Thyroid gland (tissue), 4 donors: ENCODE data around the gene MYO3A. TPM values are rescaled to one million over a fixed set of nuclear protein-coding genes. Genes with fewer than 3 reads are reported as not detected.

Experiments
- DNase-seq, 2 donors: peaks; one replicate each; pipeline ENCODE4 v3.0.0-alpha.2; 2019
- H3K27ac ChIP-seq, 3 donors: fragments of 200-600 bp; sonication (generic); 1 replicate in 2 of 3; 2 replicates in 1 of 3; pipeline ENCODE4 v1.5.1; 2016 to 2019; ENCODE audit warnings: mild to moderate bottlenecking in 1 of 3, moderate library complexity in 1 of 3
- H3K27me3 ChIP-seq: fragments of 200-600 bp; sonication (generic); one replicate; pipeline ENCODE4 v1.5.1; 2019
- H3K36me3 ChIP-seq, 2 donors: fragments of 200-600 bp; sonication (generic); one replicate each; pipeline ENCODE4 v1.5.1; 2016 to 2019
- H3K4me1 ChIP-seq, 2 donors: fragments of 200-600 bp; sonication (generic); one replicate each; pipeline ENCODE4 v1.5.1; 2017 to 2019
- H3K4me3 ChIP-seq, 3 donors: fragments of 200-600 bp; sonication (generic); replicated peaks in 1 of 3; 1 replicate in 2 of 3; 2 replicates in 1 of 3; pipeline ENCODE4 v1.5.1; 2016; ENCODE audit warnings: mild to moderate bottlenecking in 1 of 3
- H3K9me3 ChIP-seq: fragments of 200-600 bp; sonication (generic); one replicate; pipeline ENCODE4 v1.5.1; 2017
- POLR2A ChIP-seq, 2 donors: fragments of 450-650 bp; IDR thresholded peaks; one replicate each; pipeline ENCODE4 v1.6.1; 2017; ENCODE audit warnings: antibody characterized with exemption in 2 of 2, mild to moderate bottlenecking in 2 of 2, moderate library complexity in 1 of 2
- whole genome bisulfite sequencing, 2 donors: methylation state at CpG; one replicate each; pipeline ENCODE4 v1.1.5; 2017; 5-methylcytosine and 5-hydroxymethylcytosine counted together
- intact Hi-C: fragments of 100-400 bp; cut with DNase I; formaldehyde crosslinking; loops from one replicate; pipeline ENCODE4 v1.15.1; 2023
- total RNA-seq, 4 donors: library from RNA; depleted of rRNA; stranded (reverse); fragments of >200 nt; gene quantifications; one replicate each; pipeline ENCODE4 v1.2.3, GENCODE V29; 2016
- TF ChIP-seq, protein P1 (sequence below), 6 experiments: fragments of 200-600 bp in 3 of 6; fragments of 450-650 bp in 3 of 6; sonication (generic) in 3 of 6; IDR thresholded peaks; one replicate each; pipeline ENCODE4 v1.5.1; 2016 to 2019; ENCODE audit warnings: antibody characterized with exemption in 6 of 6, mild to moderate bottlenecking in 2 of 6, inconsistent platforms in 1 of 6, moderate library complexity in 1 of 6

Gene MYO3A
- total RNA-seq, 4 donors from 2014 or later, result 1.6 to 2.9 (median 2.2) TPM

DNA sequence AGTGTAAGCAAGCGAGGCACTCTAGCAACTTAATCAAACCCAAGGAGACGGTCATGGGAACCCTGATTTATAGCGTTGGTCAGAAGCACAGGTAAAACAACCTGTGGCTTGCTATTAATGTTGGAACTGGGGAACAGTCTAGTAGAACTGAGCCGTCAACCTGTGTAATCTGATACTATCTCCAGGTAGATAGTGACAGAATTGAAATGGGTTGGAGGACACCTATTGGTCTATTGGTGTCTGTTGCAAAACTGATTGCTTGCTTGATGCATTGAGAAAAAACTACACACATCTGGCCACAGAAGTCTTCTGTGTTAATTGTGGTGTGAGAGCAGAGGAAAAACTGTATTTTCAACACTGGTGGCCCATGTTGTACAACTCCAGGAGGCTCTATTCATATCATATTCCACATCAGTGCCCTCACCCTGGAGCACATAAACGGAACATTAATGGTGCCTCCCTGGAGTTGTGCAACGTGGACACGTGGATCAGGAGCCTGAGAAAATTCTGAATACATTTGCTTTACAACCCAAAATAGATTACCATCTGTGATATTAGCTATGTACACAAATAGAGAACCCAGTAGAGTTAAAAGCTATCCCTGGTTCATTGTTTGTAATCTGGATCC lies 112.2 kb downstream of the MYO3A start:
- H3K4me3 ChIP-seq, result no peak overlapping the region
- no peak for DNase-seq
- H3K36me3 ChIP-seq, result no peaks in the 10 kb centered on the region
- intact Hi-C loops, result no loop called here
- 66 to 79% methylated on average over 7 of the region's 7 CpGs for WGBS, 2 donors
- peaks cover 0 to 18% of the 10 kb centered on the region in 2 donors for H3K4me1 ChIP-seq
- no peaks in the 10 kb centered on the region for H3K9me3 ChIP-seq
- TF ChIP-seq, protein P1, sequence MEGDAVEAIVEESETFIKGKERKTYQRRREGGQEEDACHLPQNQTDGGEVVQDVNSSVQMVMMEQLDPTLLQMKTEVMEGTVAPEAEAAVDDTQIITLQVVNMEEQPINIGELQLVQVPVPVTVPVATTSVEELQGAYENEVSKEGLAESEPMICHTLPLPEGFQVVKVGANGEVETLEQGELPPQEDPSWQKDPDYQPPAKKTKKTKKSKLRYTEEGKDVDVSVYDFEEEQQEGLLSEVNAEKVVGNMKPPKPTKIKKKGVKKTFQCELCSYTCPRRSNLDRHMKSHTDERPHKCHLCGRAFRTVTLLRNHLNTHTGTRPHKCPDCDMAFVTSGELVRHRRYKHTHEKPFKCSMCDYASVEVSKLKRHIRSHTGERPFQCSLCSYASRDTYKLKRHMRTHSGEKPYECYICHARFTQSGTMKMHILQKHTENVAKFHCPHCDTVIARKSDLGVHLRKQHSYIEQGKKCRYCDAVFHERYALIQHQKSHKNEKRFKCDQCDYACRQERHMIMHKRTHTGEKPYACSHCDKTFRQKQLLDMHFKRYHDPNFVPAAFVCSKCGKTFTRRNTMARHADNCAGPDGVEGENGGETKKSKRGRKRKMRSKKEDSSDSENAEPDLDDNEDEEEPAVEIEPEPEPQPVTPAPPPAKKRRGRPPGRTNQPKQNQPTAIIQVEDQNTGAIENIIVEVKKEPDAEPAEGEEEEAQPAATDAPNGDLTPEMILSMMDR (IDR thresholded peaks at IDR 0.05), result no peak
- no peak for TF ChIP-seq POLR2A (IDR thresholded peaks at IDR 0.05)
- H3K27me3 ChIP-seq, result no peaks in the 10 kb centered on the region
- H3K27ac ChIP-seq, result no peak overlapping the region

DNA sequence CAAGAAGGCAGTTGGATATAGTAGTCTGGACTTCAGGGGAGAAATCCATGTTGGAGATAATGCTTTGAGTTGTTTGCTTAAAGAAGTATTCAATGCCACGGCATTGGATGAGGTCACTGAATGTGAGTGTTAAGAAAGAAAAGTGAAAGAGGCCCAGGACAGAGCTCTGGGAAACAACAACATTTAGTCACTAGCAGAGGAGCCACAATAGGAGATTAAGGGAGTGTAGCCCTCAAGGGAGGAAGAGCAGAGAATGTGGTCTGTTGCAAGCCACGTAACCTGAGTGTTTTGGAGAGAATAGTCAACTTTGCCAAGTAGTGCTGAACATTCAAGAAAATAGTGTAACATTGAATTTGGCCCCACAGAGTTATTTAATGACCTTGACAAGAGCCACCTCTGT lies 114.7 kb downstream of the MYO3A start:
- no peak for DNase-seq
- intact Hi-C loops, result no loop called here
- Histone ChIP-seq H3K9me3 (no peaks in the 10 kb centered on the region), H3K4me1 (peaks cover 0 to 9% of the 10 kb centered on the region in 2 donors), H3K36me3 (no peaks in the 10 kb centered on the region), H3K27me3 (no peaks in the 10 kb centered on the region), H3K27ac (no peak overlapping the region), H3K4me3 (no peak overlapping the region)
- 69 to 76% methylated on average over 2 of the region's 2 CpGs for WGBS, 2 donors
- no peak for TF ChIP-seq POLR2A (IDR thresholded peaks at IDR 0.05)
- TF ChIP-seq, protein P1 (IDR thresholded peaks at IDR 0.05), result no peak

DNA sequence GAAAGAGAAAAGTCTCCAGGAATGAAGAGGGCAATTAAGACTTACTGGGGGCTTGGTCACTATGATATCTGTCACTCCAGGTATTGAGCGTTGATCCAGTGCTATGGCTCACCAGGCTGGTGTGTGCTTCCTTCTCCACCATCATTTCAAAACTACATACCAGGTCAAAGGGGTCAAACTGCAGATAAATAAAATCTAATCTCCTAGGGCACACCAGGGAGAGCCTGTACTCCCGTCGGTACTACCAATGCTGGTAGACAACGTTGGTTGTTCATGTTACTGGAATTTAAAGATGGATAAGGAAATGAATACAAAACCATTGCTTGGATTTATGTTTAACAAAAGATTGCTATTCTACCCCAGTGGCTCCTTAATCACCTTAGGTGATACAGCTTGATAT lies 118.3 kb downstream of the MYO3A start:
- Histone ChIP-seq H3K9me3 (no peaks in the 10 kb centered on the region), H3K4me1 (no peaks in the 10 kb centered on the region), H3K36me3 (no peaks in the 10 kb centered on the region), H3K4me3 (no peak overlapping the region), H3K27ac (no peak overlapping the region), H3K27me3 (no peaks in the 10 kb centered on the region)
- TF ChIP-seq POLR2A (IDR thresholded peaks at IDR 0.05), result no peak
- TF ChIP-seq, protein P1 (IDR thresholded peaks at IDR 0.05), result no peak
- 79 to 81% methylated on average over 4 of the region's 4 CpGs for WGBS, 2 donors
- intact Hi-C loops, result no loop called here
- DNase-seq, result no peak

DNA sequence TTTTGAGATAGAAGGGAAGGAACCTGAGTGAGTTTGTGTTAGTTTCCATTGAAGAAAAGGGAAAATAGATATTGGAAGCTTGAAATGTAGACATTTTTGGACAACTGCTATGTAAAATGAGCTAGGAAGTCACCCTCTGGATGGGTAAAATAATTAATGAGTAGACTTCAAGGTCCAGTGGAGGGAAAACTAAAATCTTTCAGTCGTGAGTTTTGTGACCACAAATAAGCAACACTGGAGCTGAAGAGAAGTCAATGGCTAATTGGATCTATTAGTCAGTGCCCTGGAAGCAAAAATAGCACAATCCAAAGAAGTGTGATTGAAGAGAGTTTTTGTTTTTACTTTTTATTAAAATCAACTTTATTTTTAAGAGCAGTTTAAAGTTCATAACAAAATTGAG lies 123.4 kb downstream of the MYO3A start:
- 87 to 94% methylated on average over 1 of the region's 1 CpG for WGBS, 2 donors

DNA sequence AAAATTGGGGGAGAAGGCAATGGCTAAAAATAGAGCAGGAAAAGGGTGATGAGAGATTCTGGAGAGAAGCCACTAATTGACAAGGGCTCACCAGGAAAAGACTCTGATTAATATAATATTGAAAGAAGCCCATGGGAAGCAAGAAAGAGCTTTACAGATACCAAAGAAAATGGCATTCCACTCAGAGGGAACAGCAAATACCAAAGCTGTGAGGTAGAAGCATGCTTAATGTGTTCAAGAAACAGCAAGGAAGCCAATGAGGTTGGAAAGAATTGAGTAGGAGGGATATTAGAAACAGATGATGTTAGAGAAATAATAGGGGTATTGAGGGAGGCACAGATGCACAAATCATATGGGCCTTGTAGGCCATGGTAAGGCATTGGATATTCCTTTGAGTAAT lies 130.1 kb downstream of the MYO3A start:
- Histone ChIP-seq H3K4me3 (no peak overlapping the region), H3K27me3 (no peaks in the 10 kb centered on the region), H3K9me3 (no peaks in the 10 kb centered on the region), H3K27ac (no peak overlapping the region), H3K4me1 (no peaks in the 10 kb centered on the region), H3K36me3 (no peaks in the 10 kb centered on the region)
- DNase-seq, result no peak
- intact Hi-C loops, result no loop called here
- TF ChIP-seq, protein P1 (IDR thresholded peaks at IDR 0.05), result no peak
- TF ChIP-seq POLR2A (IDR thresholded peaks at IDR 0.05), result no peak

More for the DNA sequence above, 123.4 kb downstream of the MYO3A start:
- no peak overlapping the region for H3K27ac ChIP-seq
- TF ChIP-seq, protein P1 (IDR thresholded peaks at IDR 0.05), result no peak
- TF ChIP-seq POLR2A (IDR thresholded peaks at IDR 0.05), result no peak
- DNase-seq, result no peak
- H3K4me1 ChIP-seq, result no peaks in the 10 kb centered on the region
- H3K4me3 ChIP-seq, result no peak overlapping the region
- intact Hi-C loops, result no loop called here
- no peaks in the 10 kb centered on the region for H3K9me3 ChIP-seq
- H3K27me3 ChIP-seq, result no peaks in the 10 kb centered on the region
- H3K36me3 ChIP-seq, result no peaks in the 10 kb centered on the region
